Loucy (cell line): ENCODE data around the gene FCAMR.

Source experiments
- CTCF ChIP-seq: fragments of 200-600 bp; sonication (generic); conservative IDR thresholded peaks from 2 replicates; pipeline ENCODE4 v1.5.1; 2014; ENCODE audit warnings: mild to moderate bottlenecking, antibody characterized with exemption, low read length
- EZH2phosphoT487 ChIP-seq: fragments of 200-600 bp; IDR thresholded peaks from 2 replicates; pipeline ENCODE4 v1.6.1; 2018; ENCODE audit warnings: antibody characterized with exemption, mild to moderate bottlenecking, moderate library complexity, borderline replicate concordance

- no peak for TF ChIP-seq CTCF
- no peak for TF ChIP-seq EZH2phosphoT487
Observed at GRCh38 chr1:207009945-207010344, 39.7 kb upstream of the FCAMR start.
